Gastroesophageal sphincter (tissue), 4 donors: Measurements from ENCODE around the gene CAPZB. TPM values are rescaled to one million over a fixed set of nuclear protein-coding genes. Genes with fewer than 3 reads are reported as not detected.

Experiments
- ATAC-seq: fragments of 150-250 bp; one replicate; pipeline ENCODE4 v1.9.1; 2016; ENCODE audit warnings: mild to moderate bottlenecking, moderate library complexity
- H3K27ac ChIP-seq, 4 donors: fragments of 200-600 bp; sonication (generic) in 3 of 4; 1 replicate in 3 of 4; 2 replicates in 1 of 4; pipeline ENCODE4 v1.5.1; 2016 to 2019
- H3K27me3 ChIP-seq: fragments of 200-600 bp; sonication (generic); one replicate; pipeline ENCODE4 v1.5.1; 2019
- H3K36me3 ChIP-seq, 2 donors: fragments of 200-600 bp; sonication (generic); one replicate each; pipeline ENCODE4 v1.5.1; 2019; ENCODE audit warnings: control low read depth in 1 of 2
- H3K4me1 ChIP-seq, 3 donors: fragments of 200-600 bp; sonication (generic); 1 replicate in 2 of 3; 2 replicates in 1 of 3; pipeline ENCODE4 v1.5.1; 2016 to 2019; ENCODE audit warnings: control low read depth in 2 of 3
- H3K4me3 ChIP-seq, 2 donors: fragments of 200-600 bp; sonication (generic); one replicate each; pipeline ENCODE4 v1.5.1; 2019; ENCODE audit warnings: mild to moderate bottlenecking in 1 of 2, moderate library complexity in 1 of 2
- H3K9me3 ChIP-seq, 3 donors: fragments of 200-600 bp; sonication (generic); one replicate each; pipeline ENCODE4 v1.5.1; 2017 to 2019; ENCODE audit warnings: control low read depth in 2 of 3
- CTCF ChIP-seq, 4 experiments: fragments of 200-600 bp in 2 of 4; fragments of 450-650 bp in 2 of 4; sonication (generic) in 1 of 4; IDR thresholded peaks; one replicate each; pipeline ENCODE4 v1.5.1; 2017 to 2019; ENCODE audit warnings: antibody characterized with exemption in 4 of 4, mild to moderate bottlenecking in 2 of 4, moderate library complexity in 2 of 4
- EP300 ChIP-seq: sonication (generic); formaldehyde crosslinking; IDR thresholded peaks from one replicate; pipeline ENCODE4 v1.6.1; 2017; ENCODE audit warnings: antibody characterized with exemption, mild to moderate bottlenecking
- POLR2A ChIP-seq, 2 donors: fragments of 450-650 bp; IDR thresholded peaks; one replicate each; pipeline ENCODE4 v1.6.1; 2017; ENCODE audit warnings: antibody characterized with exemption in 2 of 2, mild to moderate bottlenecking in 2 of 2, moderate library complexity in 1 of 2
- POLR2AphosphoS5 ChIP-seq: sonication (generic); formaldehyde crosslinking; IDR thresholded peaks from one replicate; pipeline ENCODE4 v1.6.1; 2017; ENCODE audit warnings: antibody characterized with exemption
- WGBS, 2 donors: methylation state at CpG; one replicate each; pipeline ENCODE4 v1.1.5; 2018; ENCODE audit warnings: low coverage in 1 of 2; 5-methylcytosine and 5-hydroxymethylcytosine counted together
- total RNA-seq, 4 donors: library from RNA; depleted of rRNA; stranded (reverse); fragments of >200 nt; gene quantifications; one replicate each; pipeline ENCODE4 v1.1.0, GENCODE V29; 2016

CAPZB gene
- total RNA-seq, 4 donors from 2014 or later, result 160 to 288 (median 184) TPM

DNA sequence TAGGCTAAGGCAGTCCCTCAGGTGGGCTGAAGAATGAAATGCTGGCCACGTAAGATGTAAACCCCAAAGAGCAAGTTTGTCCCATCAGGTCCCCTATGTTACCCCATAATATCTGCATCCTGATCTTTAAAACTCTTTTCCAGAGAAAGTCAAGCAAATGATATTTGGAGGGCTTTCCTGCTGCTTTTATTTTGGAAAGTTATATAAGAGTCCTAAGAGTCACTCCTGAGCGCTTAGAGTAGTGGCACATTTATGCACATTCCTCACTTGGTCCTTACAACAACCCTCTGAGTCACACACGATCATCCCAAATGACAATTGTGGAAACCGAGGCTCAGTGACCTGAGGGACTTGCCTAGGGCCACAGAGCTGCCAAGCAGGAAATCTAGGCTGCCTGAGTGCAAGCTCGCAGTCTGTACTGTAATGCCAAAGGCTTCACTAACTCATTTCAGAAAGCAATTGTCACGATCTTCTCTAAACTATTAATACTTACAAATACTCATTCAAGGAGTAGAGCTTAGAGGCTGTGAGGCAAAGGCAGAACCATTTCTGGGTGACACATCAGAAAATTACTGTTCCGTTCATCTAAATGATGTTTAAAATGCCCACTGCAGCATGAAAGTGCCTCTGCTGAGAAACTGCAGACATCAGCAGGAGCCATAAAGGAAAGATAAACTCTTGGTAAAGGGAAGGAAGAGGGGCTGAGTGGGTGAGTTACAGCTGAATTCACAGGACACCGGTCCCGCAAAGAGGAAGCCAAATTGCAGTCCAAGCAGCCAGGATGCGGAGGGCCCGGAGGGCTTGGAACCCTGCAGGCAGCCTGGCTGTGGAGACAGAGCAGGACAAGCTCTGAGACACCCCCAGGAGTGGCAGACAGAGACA is 30.8 kb downstream of the CAPZB start:
- H3K4me1 ChIP-seq, result peaks cover 27 to 100% (median 81%) of the 10 kb centered on the region in 3 donors
- ATAC-seq, result no peak
- no peak overlapping the region for H3K4me3 ChIP-seq

GRCh38 chr1:19453741-19454201 is 31.6 kb downstream of the CAPZB start:
- WGBS, 2 donors, result 50% methylated on average over 2 of the region's 3 CpGs; no CpG with 5 or more reads in 1 of the 2 donors
- no peak for ATAC-seq
- TF ChIP-seq CTCF (IDR thresholded peaks at IDR 0.05) (no peak), EP300 (no peak), POLR2A (IDR thresholded peaks at IDR 0.05) (no peak), POLR2AphosphoS5 (no peak)
- H3K27me3 ChIP-seq, result no peaks in the 10 kb centered on the region
- H3K36me3 ChIP-seq, result no peaks in the 10 kb centered on the region
- no peak overlapping the region for H3K4me3 ChIP-seq
- peak overlapping the region in 3 of 4 donors; percentile 83 to 93 (median 93) for H3K27ac ChIP-seq
- no peaks in the 10 kb centered on the region for H3K9me3 ChIP-seq
- peaks cover 27 to 100% (median 81%) of the 10 kb centered on the region in 3 donors for H3K4me1 ChIP-seq

More for the DNA sequence above, 30.8 kb downstream of the CAPZB start:
- Histone ChIP-seq H3K36me3 (no peaks in the 10 kb centered on the region), H3K27me3 (no peaks in the 10 kb centered on the region), H3K27ac (peak overlapping the region; percentile 57 to 93 (median 88)), H3K9me3 (no peaks in the 10 kb centered on the region)
- TF ChIP-seq CTCF (IDR thresholded peaks at IDR 0.05) (no peak), POLR2A (IDR thresholded peaks at IDR 0.05) (no peak), POLR2AphosphoS5 (no peak), EP300 (no peak)
- WGBS, 2 donors, result 16 to 20% methylated on average over 8 to 11 of the region's 11 CpGs

- no peaks in the 10 kb centered on the region for H3K9me3 ChIP-seq
- no peaks in the 10 kb centered on the region for H3K27me3 ChIP-seq
- no peak for TF ChIP-seq EP300
- no peak for TF ChIP-seq CTCF (IDR thresholded peaks at IDR 0.05)
- no peak for TF ChIP-seq POLR2A (IDR thresholded peaks at IDR 0.05)
- TF ChIP-seq POLR2AphosphoS5, result peak; percentile 80
- no peak overlapping the region for H3K4me3 ChIP-seq
- H3K27ac ChIP-seq, result peak overlapping the region; percentile 47 to 93 (median 88)
- H3K36me3 ChIP-seq, result no peaks in the 10 kb centered on the region
- ATAC-seq, result peak; percentile 56
- peaks cover 27 to 100% (median 81%) of the 10 kb centered on the region in 3 donors for H3K4me1 ChIP-seq
- WGBS, 2 donors, result 18 to 27% methylated on average over 3 of the region's 12 CpGs
Measured at GRCh38 chr1:19452221-19452663, 33.1 kb downstream of the CAPZB start.

- peaks cover 32 to 100% (median 85%) of the 10 kb centered on the region in 3 donors for H3K4me1 ChIP-seq
- H3K27me3 ChIP-seq, result no peaks in the 10 kb centered on the region
- H3K9me3 ChIP-seq, result no peaks in the 10 kb centered on the region
- ATAC-seq, result peak; percentile 59
- H3K36me3 ChIP-seq, result no peaks in the 10 kb centered on the region
- 31 to 33% methylated on average over 5 to 6 of the region's 6 CpGs for WGBS, 2 donors
- H3K4me3 ChIP-seq, result no peak overlapping the region
- TF ChIP-seq POLR2A (IDR thresholded peaks at IDR 0.05) (no peak), POLR2AphosphoS5 (peak; percentile 93), EP300 (no peak), CTCF (IDR thresholded peaks at IDR 0.05) (no peak)
- peak overlapping the region; percentile 64 to 93 (median 88) for H3K27ac ChIP-seq
Measured at GRCh38 chr1:19450811-19451515, 34.4 kb downstream of the CAPZB start.
